Measurements from ENCODE around the gene IRAK2. TPM values are rescaled to one million over a fixed set of nuclear protein-coding genes. Genes with fewer than 3 reads are reported as not detected.
A peak's percentile ranks its signal among the peaks of the same experiment; 100 is the strongest.

Gene IRAK2
- total and polyA plus RNA-seq, 10 donors, result 1.4 to 11.8 (median 7.9) TPM

GRCh38 chr3:10286596-10287295 is 122.0 kb downstream of the IRAK2 start:
- Histone ChIP-seq H3K9me3 (no peaks in the 10 kb centered on the region), H3K4me3 (no peak overlapping the region), H3K27ac (peak overlapping the region in 1 of 8 donors; percentile 3), H3K4me1 (peaks cover 0 to 41% (median 0%) of the 10 kb centered on the region in 6 donors), H3K36me3 (peaks cover 0 to 100% (median 59%) of the 10 kb centered on the region in 6 donors), H3K27me3 (replicated peaks in 1 of 7) (no peaks in the 10 kb centered on the region)
- WGBS, 5 donors, result 74 to 95% (median 84%) methylated on average over 2 of the region's 2 CpGs
- no peak for DNase-seq
- intact Hi-C loops (cut with DNase I; ENCODE audit: low total_unique reads), result no loop called here
- TF ChIP-seq POLR2A (IDR thresholded peaks at IDR 0.05), result no peak
- TF ChIP-seq CTCF (IDR thresholded peaks at IDR 0.05 in 8 of 11, conservative IDR thresholded peaks at IDR 0.05 in 3 of 11), result peak in 6 of 11 experiments; percentile 12 to 61 (median 22)
- peak in 1 of 3 donors; percentile 3 for TF ChIP-seq POLR2AphosphoS5 (IDR thresholded peaks at IDR 0.05)

GRCh38 chr3:10287936-10288574 is 123.3 kb downstream of the IRAK2 start:
- no peaks in the 10 kb centered on the region for H3K27me3 ChIP-seq (replicated peaks in 1 of 7)
- intact Hi-C loops (cut with DNase I; ENCODE audit: low total_unique reads), result no loop called here
- H3K9me3 ChIP-seq, result no peaks in the 10 kb centered on the region
- 92 to 97% (median 95%) methylated on average over 12 of the region's 12 CpGs for WGBS, 5 donors
- H3K36me3 ChIP-seq, result peaks cover 0 to 89% (median 49%) of the 10 kb centered on the region in 6 donors
- no peak for DNase-seq
- TF ChIP-seq POLR2A (IDR thresholded peaks at IDR 0.05) (no peak), CTCF (IDR thresholded peaks at IDR 0.05 in 8 of 11, conservative IDR thresholded peaks at IDR 0.05 in 3 of 11) (no peak), POLR2AphosphoS5 (IDR thresholded peaks at IDR 0.05) (no peak)
- H3K4me3 ChIP-seq, result no peak overlapping the region
- H3K27ac ChIP-seq, result no peak overlapping the region
- peaks cover 0 to 54% (median 12%) of the 10 kb centered on the region in 6 donors for H3K4me1 ChIP-seq

- H3K27me3 ChIP-seq (replicated peaks in 1 of 7), result no peaks in the 10 kb centered on the region
- H3K36me3 ChIP-seq, result peaks cover 0 to 84% (median 45%) of the 10 kb centered on the region in 6 donors
- no peak overlapping the region for H3K27ac ChIP-seq
- 84 to 100% (median 97%) methylated on average over 11 of the region's 11 CpGs for WGBS, 5 donors
- peaks cover 3 to 59% (median 17%) of the 10 kb centered on the region in 6 donors for H3K4me1 ChIP-seq
- intact Hi-C loops (cut with DNase I; ENCODE audit: low total_unique reads), result no loop called here
- no peak for TF ChIP-seq CTCF (IDR thresholded peaks at IDR 0.05 in 8 of 11, conservative IDR thresholded peaks at IDR 0.05 in 3 of 11)
- no peak for TF ChIP-seq POLR2AphosphoS5 (IDR thresholded peaks at IDR 0.05)
- no peak for TF ChIP-seq POLR2A (IDR thresholded peaks at IDR 0.05)
- H3K4me3 ChIP-seq, result no peak overlapping the region
- no peak for DNase-seq
- no peaks in the 10 kb centered on the region for H3K9me3 ChIP-seq
Observed at GRCh38 chr3:10288575-10288960, 123.8 kb downstream of the IRAK2 start.

GRCh38 chr3:10289077-10289476 is 124.4 kb downstream of the IRAK2 start:
- 86 to 97% (median 91%) methylated on average over 9 of the region's 9 CpGs for WGBS, 5 donors
- Histone ChIP-seq H3K27ac (no peak overlapping the region), H3K27me3 (replicated peaks in 1 of 7) (no peaks in the 10 kb centered on the region), H3K9me3 (no peaks in the 10 kb centered on the region), H3K4me3 (no peak overlapping the region), H3K36me3 (peaks cover 0 to 79% (median 42%) of the 10 kb centered on the region in 6 donors), H3K4me1 (peaks cover 4 to 59% (median 22%) of the 10 kb centered on the region in 6 donors)
- TF ChIP-seq CTCF (IDR thresholded peaks at IDR 0.05 in 8 of 11, conservative IDR thresholded peaks at IDR 0.05 in 3 of 11) (no peak), POLR2A (IDR thresholded peaks at IDR 0.05) (no peak), POLR2AphosphoS5 (IDR thresholded peaks at IDR 0.05) (peak in 1 of 3 donors; percentile 55)
- intact Hi-C loops (cut with DNase I; ENCODE audit: low total_unique reads), result no loop called here
- DNase-seq, result no peak
